GM23338 (cell line): Measurements from ENCODE around the gene TMEM163. TPM values are rescaled to one million over a fixed set of nuclear protein-coding genes. Genes with fewer than 3 reads are reported as not detected.

ENCODE experiments used
- ATAC-seq: fragments of 200-7000 bp; cut with Tn5 transposase; 3 replicates; pipeline ENCODE4 v1.9.1; 2020
- DNase-seq: peaks from one replicate; pipeline ENCODE4 v3.0.0-alpha.2; 2015; ENCODE audit warnings: low spot score
- H2AFZ ChIP-seq: fragments of 200-600 bp; sonication (generic); 2 replicates; pipeline ENCODE4 v1.8.0; 2016; ENCODE audit warnings: antibody characterized with exemption, mild to moderate bottlenecking, moderate library complexity
- H3F3A ChIP-seq: fragments of 200-600 bp; sonication (generic); replicated peaks from 2 replicates; pipeline ENCODE4 v1.8.0; 2017; ENCODE audit warnings: antibody characterized with exemption, mixed run types, low read depth
- H3K27ac ChIP-seq: fragments of 200-600 bp; sonication (generic); 2 replicates; pipeline ENCODE4 v1.6.1; 2016; ENCODE audit warnings: low read depth
- H3K27me3 ChIP-seq: fragments of 200-600 bp; sonication (generic); 2 replicates; pipeline ENCODE4 v1.8.0; 2016; ENCODE audit warnings: mild to moderate bottlenecking, mixed run types, moderate library complexity; ENCODE audit not compliant: insufficient read depth
- H3K36me3 ChIP-seq: fragments of 200-600 bp; sonication (generic); 2 replicates; pipeline ENCODE4 v1.8.0; 2016; ENCODE audit warnings: mild to moderate bottlenecking; ENCODE audit not compliant: insufficient read depth
- H3K4me1 ChIP-seq: fragments of 200-600 bp; sonication (generic); 2 replicates; pipeline ENCODE4 v1.8.0; 2016; ENCODE audit warnings: mild to moderate bottlenecking, moderate library complexity; ENCODE audit not compliant: insufficient read depth
- H3K4me2 ChIP-seq: fragments of 200-600 bp; sonication (generic); 2 replicates; pipeline ENCODE4 v1.7.1; 2017; ENCODE audit warnings: mixed run types
- H3K4me3 ChIP-seq: fragments of 200-600 bp; sonication (generic); 2 replicates; pipeline ENCODE4 v1.6.1; 2016; ENCODE audit warnings: mixed run types
- H3K79me2 ChIP-seq: fragments of 200-600 bp; sonication (generic); replicated peaks from 2 replicates; pipeline ENCODE4 v1.8.0; 2017; ENCODE audit warnings: mild to moderate bottlenecking; ENCODE audit not compliant: insufficient read depth
- H3K9me2 ChIP-seq: fragments of 200-600 bp; sonication (generic); 2 replicates; pipeline ENCODE4 v1.8.0; 2017; ENCODE audit not compliant: insufficient read depth
- H4K20me1 ChIP-seq: fragments of 200-600 bp; sonication (generic); replicated peaks from 2 replicates; pipeline ENCODE4 v1.8.0; 2017; ENCODE audit warnings: mild to moderate bottlenecking; ENCODE audit not compliant: insufficient read depth
- H3K27ac Mint-ChIP-seq: 2 replicates; pipeline ENCODE4 v1.8.0; 2020; ENCODE audit warnings: inconsistent platforms, mild to moderate bottlenecking, moderate library complexity, mixed read lengths
- H3K27me3 Mint-ChIP-seq: 3 replicates; pipeline ENCODE4 v1.8.0; 2022; ENCODE audit warnings: low read depth, mild to moderate bottlenecking, moderate library complexity, mixed read lengths, inconsistent platforms; ENCODE audit not compliant: insufficient read depth, poor library complexity
- H3K36me3 Mint-ChIP-seq: 3 replicates; pipeline ENCODE4 v1.8.0; 2021; ENCODE audit warnings: low read depth, mild to moderate bottlenecking, inconsistent platforms, moderate library complexity, mixed read lengths
- H3K4me1 Mint-ChIP-seq: 3 replicates; pipeline ENCODE4 v1.8.0; 2020; ENCODE audit warnings: mild to moderate bottlenecking, inconsistent platforms, mixed read lengths
- H3K4me3 Mint-ChIP-seq: 3 replicates; pipeline ENCODE4 v1.8.0; 2021; ENCODE audit warnings: moderate library complexity, mild to moderate bottlenecking, inconsistent platforms, mixed read lengths
- H3K9me3 Mint-ChIP-seq: 3 replicates; pipeline ENCODE4 v1.8.0; 2020; ENCODE audit warnings: moderate library complexity, mild to moderate bottlenecking, inconsistent platforms, mixed read lengths
- CREB1 ChIP-seq: fragments of 250-450 bp; sonication (Bioruptor Pico); IDR thresholded peaks from 2 replicates; pipeline ENCODE4 v1.5.0; 2020; ENCODE audit warnings: low read depth, mild to moderate bottlenecking, moderate library complexity
- EZH2phosphoT487 ChIP-seq: fragments of 200-600 bp; sonication (generic); IDR thresholded peaks from one replicate; pipeline ENCODE4 v1.8.1; 2018; ENCODE audit warnings: antibody characterized with exemption; ENCODE audit not compliant: unreplicated experiment
- JUNB ChIP-seq: IDR thresholded peaks from one replicate; pipeline ENCODE4 v1.6.1; 2016; ENCODE audit warnings: antibody characterized with exemption; ENCODE audit not compliant: unreplicated experiment
- NANOG ChIP-seq: IDR thresholded peaks from 2 replicates; pipeline ENCODE4 v1.6.1; 2016; ENCODE audit warnings: antibody characterized with exemption, borderline replicate concordance
- POLR2AphosphoS5 ChIP-seq: IDR thresholded peaks from 2 replicates; pipeline ENCODE4 v1.6.1; 2016; ENCODE audit warnings: antibody characterized with exemption, low read depth
- STAT1 ChIP-seq: IDR thresholded peaks from one replicate; pipeline ENCODE4 v1.6.1; 2016; ENCODE audit warnings: antibody characterized with exemption; ENCODE audit not compliant: unreplicated experiment
- ZNF114 ChIP-seq: fragments of 250-450 bp; sonication (Bioruptor Pico); IDR thresholded peaks from 2 replicates; pipeline ENCODE4 v1.5.0; 2020; ENCODE audit warnings: mild to moderate bottlenecking, moderate library complexity
- ZNF331 ChIP-seq: fragments of 250-450 bp; sonication (Bioruptor Pico); IDR thresholded peaks from 2 replicates; pipeline ENCODE4 v1.5.0; 2020; ENCODE audit warnings: low read depth, mild to moderate bottlenecking, moderate library complexity
- polyA plus RNA-seq: library from polyadenylated mRNA; unstranded; fragments of >200 nt; fragmentation: Nextera tagmentation; extraction: Ambion mirVana; gene quantifications from 2 replicates; pipeline ENCODE4 v1.2.1, GENCODE V29; 2016
- total RNA-seq: library from RNA; depleted of rRNA; stranded (reverse); fragments of >200 nt; shearing (Covaris generic); gene quantifications from 2 replicates; pipeline ENCODE4 v1.2.3, GENCODE V29; 2014
- TF ChIP-seq, protein P1 (sequence below): IDR thresholded peaks from one replicate; pipeline ENCODE4 v1.6.1; 2018; ENCODE audit warnings: antibody characterized with exemption; ENCODE audit not compliant: unreplicated experiment
- TF ChIP-seq, protein P2 (sequence below): fragments of 250-450 bp; sonication (Bioruptor Pico); IDR thresholded peaks from 2 replicates; pipeline ENCODE4 v1.5.0; 2020; ENCODE audit warnings: mild to moderate bottlenecking, moderate library complexity
- TF ChIP-seq, protein P3 (sequence below): IDR thresholded peaks from 2 replicates; pipeline ENCODE4 v1.6.1; 2016; ENCODE audit warnings: antibody characterized with exemption

Gene TMEM163
- total and polyA plus RNA-seq, 2 experiments from 2014 or later = 1.1 to 1.8 TPM

DNA sequence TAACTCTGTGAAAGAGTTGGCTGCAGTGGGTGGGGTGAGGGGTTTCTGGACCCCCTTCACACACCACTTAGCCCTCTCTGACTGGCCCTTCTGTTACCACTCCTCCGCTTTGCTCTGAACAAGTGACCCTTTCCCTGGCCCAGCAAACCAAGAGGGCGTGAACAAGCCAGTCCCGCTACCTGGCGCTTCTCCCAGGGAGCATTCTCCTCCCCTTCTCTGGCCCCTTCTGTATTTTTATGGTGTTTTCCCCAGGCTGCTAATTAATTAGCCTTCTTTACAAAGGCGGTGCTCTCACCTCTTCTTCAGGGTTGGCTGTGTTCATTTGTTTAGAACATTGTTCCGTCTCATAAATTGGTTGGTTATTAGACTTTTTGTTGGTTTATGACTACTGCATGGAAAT lies 284.8 kb downstream of the TMEM163 start:
- ATAC-seq (no peak), DNase-seq (no peak)
- TF ChIP-seq ZNF114 (no peak), JUNB (no peak), EZH2phosphoT487 (no peak), ZNF331 (CRISPR knock-in tag) (no peak), STAT1 (no peak), POLR2AphosphoS5 (no peak), NANOG (no peak), CREB1 (CRISPR knock-in tag) (no peak)
- TF ChIP-seq, protein P1, sequence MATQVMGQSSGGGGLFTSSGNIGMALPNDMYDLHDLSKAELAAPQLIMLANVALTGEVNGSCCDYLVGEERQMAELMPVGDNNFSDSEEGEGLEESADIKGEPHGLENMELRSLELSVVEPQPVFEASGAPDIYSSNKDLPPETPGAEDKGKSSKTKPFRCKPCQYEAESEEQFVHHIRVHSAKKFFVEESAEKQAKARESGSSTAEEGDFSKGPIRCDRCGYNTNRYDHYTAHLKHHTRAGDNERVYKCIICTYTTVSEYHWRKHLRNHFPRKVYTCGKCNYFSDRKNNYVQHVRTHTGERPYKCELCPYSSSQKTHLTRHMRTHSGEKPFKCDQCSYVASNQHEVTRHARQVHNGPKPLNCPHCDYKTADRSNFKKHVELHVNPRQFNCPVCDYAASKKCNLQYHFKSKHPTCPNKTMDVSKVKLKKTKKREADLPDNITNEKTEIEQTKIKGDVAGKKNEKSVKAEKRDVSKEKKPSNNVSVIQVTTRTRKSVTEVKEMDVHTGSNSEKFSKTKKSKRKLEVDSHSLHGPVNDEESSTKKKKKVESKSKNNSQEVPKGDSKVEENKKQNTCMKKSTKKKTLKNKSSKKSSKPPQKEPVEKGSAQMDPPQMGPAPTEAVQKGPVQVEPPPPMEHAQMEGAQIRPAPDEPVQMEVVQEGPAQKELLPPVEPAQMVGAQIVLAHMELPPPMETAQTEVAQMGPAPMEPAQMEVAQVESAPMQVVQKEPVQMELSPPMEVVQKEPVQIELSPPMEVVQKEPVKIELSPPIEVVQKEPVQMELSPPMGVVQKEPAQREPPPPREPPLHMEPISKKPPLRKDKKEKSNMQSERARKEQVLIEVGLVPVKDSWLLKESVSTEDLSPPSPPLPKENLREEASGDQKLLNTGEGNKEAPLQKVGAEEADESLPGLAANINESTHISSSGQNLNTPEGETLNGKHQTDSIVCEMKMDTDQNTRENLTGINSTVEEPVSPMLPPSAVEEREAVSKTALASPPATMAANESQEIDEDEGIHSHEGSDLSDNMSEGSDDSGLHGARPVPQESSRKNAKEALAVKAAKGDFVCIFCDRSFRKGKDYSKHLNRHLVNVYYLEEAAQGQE = no peak
- TF ChIP-seq, protein P2, sequence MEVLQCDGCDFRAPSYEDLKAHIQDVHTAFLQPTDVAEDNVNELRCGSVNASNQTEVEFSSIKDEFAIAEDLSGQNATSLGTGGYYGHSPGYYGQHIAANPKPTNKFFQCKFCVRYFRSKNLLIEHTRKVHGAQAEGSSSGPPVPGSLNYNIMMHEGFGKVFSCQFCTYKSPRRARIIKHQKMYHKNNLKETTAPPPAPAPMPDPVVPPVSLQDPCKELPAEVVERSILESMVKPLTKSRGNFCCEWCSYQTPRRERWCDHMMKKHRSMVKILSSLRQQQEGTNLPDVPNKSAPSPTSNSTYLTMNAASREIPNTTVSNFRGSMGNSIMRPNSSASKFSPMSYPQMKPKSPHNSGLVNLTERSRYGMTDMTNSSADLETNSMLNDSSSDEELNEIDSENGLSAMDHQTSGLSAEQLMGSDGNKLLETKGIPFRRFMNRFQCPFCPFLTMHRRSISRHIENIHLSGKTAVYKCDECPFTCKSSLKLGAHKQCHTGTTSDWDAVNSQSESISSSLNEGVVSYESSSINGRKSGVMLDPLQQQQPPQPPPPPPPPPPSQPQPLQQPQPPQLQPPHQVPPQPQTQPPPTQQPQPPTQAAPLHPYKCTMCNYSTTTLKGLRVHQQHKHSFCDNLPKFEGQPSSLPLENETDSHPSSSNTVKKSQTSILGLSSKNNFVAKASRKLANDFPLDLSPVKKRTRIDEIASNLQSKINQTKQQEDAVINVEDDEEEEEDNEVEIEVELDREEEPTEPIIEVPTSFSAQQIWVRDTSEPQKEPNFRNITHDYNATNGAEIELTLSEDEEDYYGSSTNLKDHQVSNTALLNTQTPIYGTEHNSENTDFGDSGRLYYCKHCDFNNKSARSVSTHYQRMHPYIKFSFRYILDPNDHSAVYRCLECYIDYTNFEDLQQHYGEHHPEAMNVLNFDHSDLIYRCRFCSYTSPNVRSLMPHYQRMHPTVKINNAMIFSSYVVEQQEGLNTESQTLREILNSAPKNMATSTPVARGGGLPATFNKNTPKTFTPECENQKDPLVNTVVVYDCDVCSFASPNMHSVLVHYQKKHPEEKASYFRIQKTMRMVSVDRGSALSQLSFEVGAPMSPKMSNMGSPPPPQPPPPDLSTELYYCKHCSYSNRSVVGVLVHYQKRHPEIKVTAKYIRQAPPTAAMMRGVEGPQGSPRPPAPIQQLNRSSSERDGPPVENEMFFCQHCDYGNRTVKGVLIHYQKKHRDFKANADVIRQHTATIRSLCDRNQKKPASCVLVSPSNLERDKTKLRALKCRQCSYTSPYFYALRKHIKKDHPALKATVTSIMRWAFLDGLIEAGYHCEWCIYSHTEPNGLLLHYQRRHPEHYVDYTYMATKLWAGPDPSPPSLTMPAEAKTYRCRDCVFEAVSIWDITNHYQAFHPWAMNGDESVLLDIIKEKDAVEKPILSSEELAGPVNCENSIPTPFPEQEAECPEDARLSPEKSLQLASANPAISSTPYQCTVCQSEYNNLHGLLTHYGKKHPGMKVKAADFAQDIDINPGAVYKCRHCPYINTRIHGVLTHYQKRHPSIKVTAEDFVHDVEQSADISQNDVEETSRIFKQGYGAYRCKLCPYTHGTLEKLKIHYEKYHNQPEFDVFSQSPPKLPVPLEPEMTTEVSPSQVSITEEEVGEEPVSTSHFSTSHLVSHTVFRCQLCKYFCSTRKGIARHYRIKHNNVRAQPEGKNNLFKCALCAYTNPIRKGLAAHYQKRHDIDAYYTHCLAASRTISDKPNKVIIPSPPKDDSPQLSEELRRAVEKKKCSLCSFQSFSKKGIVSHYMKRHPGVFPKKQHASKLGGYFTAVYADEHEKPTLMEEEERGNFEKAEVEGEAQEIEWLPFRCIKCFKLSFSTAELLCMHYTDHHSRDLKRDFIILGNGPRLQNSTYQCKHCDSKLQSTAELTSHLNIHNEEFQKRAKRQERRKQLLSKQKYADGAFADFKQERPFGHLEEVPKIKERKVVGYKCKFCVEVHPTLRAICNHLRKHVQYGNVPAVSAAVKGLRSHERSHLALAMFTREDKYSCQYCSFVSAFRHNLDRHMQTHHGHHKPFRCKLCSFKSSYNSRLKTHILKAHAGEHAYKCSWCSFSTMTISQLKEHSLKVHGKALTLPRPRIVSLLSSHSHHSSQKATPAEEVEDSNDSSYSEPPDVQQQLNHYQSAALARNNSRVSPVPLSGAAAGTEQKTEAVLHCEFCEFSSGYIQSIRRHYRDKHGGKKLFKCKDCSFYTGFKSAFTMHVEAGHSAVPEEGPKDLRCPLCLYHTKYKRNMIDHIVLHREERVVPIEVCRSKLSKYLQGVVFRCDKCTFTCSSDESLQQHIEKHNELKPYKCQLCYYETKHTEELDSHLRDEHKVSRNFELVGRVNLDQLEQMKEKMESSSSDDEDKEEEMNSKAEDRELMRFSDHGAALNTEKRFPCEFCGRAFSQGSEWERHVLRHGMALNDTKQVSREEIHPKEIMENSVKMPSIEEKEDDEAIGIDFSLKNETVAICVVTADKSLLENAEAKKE (CRISPR knock-in tag) = no peak
- TF ChIP-seq, protein P3, sequence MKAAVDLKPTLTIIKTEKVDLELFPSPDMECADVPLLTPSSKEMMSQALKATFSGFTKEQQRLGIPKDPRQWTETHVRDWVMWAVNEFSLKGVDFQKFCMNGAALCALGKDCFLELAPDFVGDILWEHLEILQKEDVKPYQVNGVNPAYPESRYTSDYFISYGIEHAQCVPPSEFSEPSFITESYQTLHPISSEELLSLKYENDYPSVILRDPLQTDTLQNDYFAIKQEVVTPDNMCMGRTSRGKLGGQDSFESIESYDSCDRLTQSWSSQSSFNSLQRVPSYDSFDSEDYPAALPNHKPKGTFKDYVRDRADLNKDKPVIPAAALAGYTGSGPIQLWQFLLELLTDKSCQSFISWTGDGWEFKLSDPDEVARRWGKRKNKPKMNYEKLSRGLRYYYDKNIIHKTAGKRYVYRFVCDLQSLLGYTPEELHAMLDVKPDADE = no peak
- Mint-ChIP-seq H3K9me3 (no peaks in the 10 kb centered on the region), H3K27me3 (peaks cover 17% of the 10 kb centered on the region), H3K27ac (no peak overlapping the region), H3K36me3 (peaks cover 2% of the 10 kb centered on the region; the same call in 2 of the 3 replicates), H3K4me3 (no peak overlapping the region), H3K4me1 (peaks cover 17% of the 10 kb centered on the region)
- Histone ChIP-seq H3K36me3 (no peaks in the 10 kb centered on the region), H3K9me2 (no peaks in the 10 kb centered on the region), H3K27ac (no peak overlapping the region), H2AFZ (no peak overlapping the region), H4K20me1 (peaks cover 12% of the 10 kb centered on the region), H3K27me3 (peaks cover 38% of the 10 kb centered on the region), H3K4me3 (no peak overlapping the region), H3K4me2 (no peak overlapping the region), H3K4me1 (peaks cover 10% of the 10 kb centered on the region), H3F3A (no peaks in the 10 kb centered on the region), H3K79me2 (no peaks in the 10 kb centered on the region)
